Cardiac atrium fibroblast (primary cell): ENCODE measurements around the gene TOMM22. TPM values are rescaled to one million over a fixed set of nuclear protein-coding genes. Genes with fewer than 3 reads are reported as not detected.

Source experiments
- total RNA-seq: library from RNA; depleted of rRNA; stranded (reverse); fragments of >200 nt; gene quantifications from 2 replicates; pipeline ENCODE4 v1.2.3, GENCODE V29; 2015

Gene TOMM22
- 42.8 and 47.3 TPM in 2 replicates for total RNA-seq

GRCh38 chr22:38681582-38682335 is at the start of gene TOMM22:
Gene TOMM22 (plus strand): TSS chr22:38681957. CDS start chr22:38681979, 22 bp downstream.

GRCh38 chr22:38656256-38657044 is 25.3 kb upstream of the TOMM22 start, which contains the start of the genes CBY1 and FAM227A:
Gene CBY1 (plus strand): TSS chr22:38656638. CDS start chr22:38668055, 11,417 bp downstream.
Gene FAM227A (minus strand): TSS chr22:38656392. CDS start chr22:38650168, 6,224 bp downstream.

GRCh38 chr22:38700789-38701628 is 19.3 kb downstream of the TOMM22 start, which contains the start of gene JOSD1:
Gene JOSD1 (minus strand): TSS chr22:38700943. CDS start chr22:38699987, 956 bp downstream.

DNA sequence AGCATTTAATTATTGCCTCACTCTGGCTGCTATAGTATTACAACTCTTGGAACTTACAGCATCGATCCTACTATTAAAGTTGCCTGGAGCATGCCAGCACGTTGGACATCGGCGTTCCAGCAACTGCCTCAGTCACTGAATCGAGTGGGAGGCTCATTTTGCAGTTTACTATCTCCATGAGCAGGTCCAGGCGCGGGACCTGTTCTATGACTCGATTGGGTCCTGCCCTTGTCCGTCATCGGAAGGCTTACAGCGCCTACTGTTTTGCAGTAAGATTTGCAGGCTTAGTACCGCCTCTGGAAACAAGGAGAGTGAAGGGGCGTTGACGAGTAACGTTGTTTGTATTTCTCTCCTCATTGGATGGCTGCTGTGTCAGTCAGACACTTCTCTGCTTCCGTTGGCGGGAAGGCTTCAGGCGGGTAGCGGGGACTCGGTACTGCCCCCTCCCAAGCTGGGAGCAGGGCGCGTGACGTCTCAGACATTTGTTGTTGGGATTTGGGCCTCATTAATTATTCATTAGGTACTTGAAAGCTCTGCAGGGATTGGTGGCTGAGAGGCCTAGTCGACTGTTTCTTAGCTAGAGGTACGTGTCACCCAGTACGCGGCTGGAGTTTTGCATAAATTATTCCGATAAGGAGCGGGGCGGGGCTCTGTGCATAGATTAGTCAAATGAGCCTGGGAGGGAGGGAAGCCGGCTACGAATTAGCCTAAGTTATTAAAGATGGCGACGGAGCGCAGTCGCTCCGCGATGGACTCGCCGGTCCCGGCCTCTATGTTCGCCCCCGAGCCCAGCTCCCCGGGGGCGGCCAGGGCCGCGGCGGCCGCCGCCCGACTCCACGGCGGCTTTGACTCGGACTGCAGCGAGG is 23.7 kb downstream of the TOMM22 start, which contains the start of gene GTPBP1:
Gene GTPBP1, plus strand, starts transcription at position 710 of the 866 bp plus-strand sequence. Its CDS starts 12 bp downstream, at position 722.

Other genes with a start within 250 kb of the TOMM22 start
- gene KCNJ4, start 226.8 kb upstream of the TOMM22 start, total RNA-seq: not detected in 2 replicates
- gene KDELR3, start 213.9 kb upstream of the TOMM22 start, total RNA-seq: 183 and 192 TPM in 2 replicates
- 223 and 266 TPM in 2 replicates for gene DDX17, start 175.6 kb upstream of the TOMM22 start, total RNA-seq
- under 0.01 TPM in 1 of 2 replicates, not detected in the other for gene DMC1, start 111.8 kb upstream of the TOMM22 start, total RNA-seq
- 0.65 and 0.90 TPM in 2 replicates for gene FAM227A, start 25.6 kb upstream of the TOMM22 start, total RNA-seq
- 10.2 and 16.4 TPM in 2 replicates for gene CBY1, start 25.3 kb upstream of the TOMM22 start, total RNA-seq
- gene JOSD1, start 19.0 kb downstream of the TOMM22 start, total RNA-seq: 49.6 and 52.0 TPM in 2 replicates
- 27.5 and 45.0 TPM in 2 replicates for gene GTPBP1, start 24.0 kb downstream of the TOMM22 start, total RNA-seq
- 60.5 and 69.3 TPM in 2 replicates for gene SUN2, start 74.0 kb downstream of the TOMM22 start, total RNA-seq
- gene DNAL4, start 112.2 kb downstream of the TOMM22 start, total RNA-seq: 9.9 and 13.9 TPM in 2 replicates
- 0.54 and 1.5 TPM in 2 replicates for gene NPTXR, start 162.1 kb downstream of the TOMM22 start, total RNA-seq
- 37.2 and 41.0 TPM in 2 replicates for gene CBX6, start 190.3 kb downstream of the TOMM22 start, total RNA-seq